K562 (cell line): ENCODE data around the gene TLR8. TPM values are rescaled to one million over a fixed set of nuclear protein-coding genes. Genes with fewer than 3 reads are reported as not detected.

Experiments used
- CHD7 ChIP-seq: fragments of 200-600 bp; sonication (generic); IDR thresholded peaks from one replicate; pipeline ENCODE4 v1.6.1; 2012; ENCODE audit warnings: mild to moderate bottlenecking, low read depth, low read length, inconsistent platforms
- ETV5 ChIP-seq: sonication (generic); formaldehyde crosslinking; IDR thresholded peaks from 2 replicates; pipeline ENCODE4 v1.4.0; 2020; ENCODE audit warnings: low read depth, mild to moderate bottlenecking, missing genetic modification reagents
- ETV6 ChIP-seq, 3 experiments: fragments of 150-350 bp in 1 of 3; sonication (generic) in 1 of 3; formaldehyde crosslinking in 1 of 3; IDR thresholded peaks; 2 replicates each; pipeline versions ENCODE4 v1.6.1 to v1.8.0; 2014 to 2022; ENCODE audit warnings: borderline replicate concordance in 2 of 3, low read depth in 2 of 3, antibody characterized with exemption in 1 of 3, low read length in 1 of 3, mild to moderate bottlenecking in 1 of 3, missing genetic modification reagents in 1 of 3
- GTF2F1 ChIP-seq: IDR thresholded peaks from 2 replicates; pipeline ENCODE4 v1.6.1; 2011; ENCODE audit warnings: low read depth, low read length, improper control_type of control experiment
- GTF3C2 ChIP-seq: IDR thresholded peaks from 3 replicates; pipeline ENCODE4 v1.6.1; 2011; ENCODE audit warnings: borderline replicate concordance, mild to moderate bottlenecking, moderate library complexity; ENCODE audit not compliant: insufficient read length; ENCODE audit errors: extremely low read depth
- HMBOX1 ChIP-seq: sonication (generic); IDR thresholded peaks from 2 replicates; pipeline ENCODE4 v1.6.1; 2016
- POLR2G ChIP-seq: fragments of 200-400 bp; formaldehyde crosslinking; IDR thresholded peaks from 2 replicates; pipeline ENCODE4 v1.6.1; 2017; ENCODE audit warnings: low read depth, mild to moderate bottlenecking, antibody characterized with exemption, low read length, moderate library complexity
- SRSF3 ChIP-seq: fragments of 200-400 bp; formaldehyde crosslinking; IDR thresholded peaks from 2 replicates; pipeline ENCODE4 v1.6.1; 2016; ENCODE audit warnings: mild to moderate bottlenecking, low read length, moderate library complexity; ENCODE audit not compliant: insufficient read depth
- USF1 ChIP-seq: sonication (generic); formaldehyde crosslinking; IDR thresholded peaks from 2 replicates; pipeline ENCODE4 v1.9.0; 2022; ENCODE audit warnings: mild to moderate bottlenecking, missing genetic modification reagents
- polyA plus RNA-seq, 8 experiments: library from polyadenylated mRNA; depleted of rRNA in 4 of 8; stranded (reverse) in 5 of 8; unstranded in 3 of 8; fragments of >200 nt; fragmentation: Nextera tagmentation in 2 of 8; fragmentation: Illumina TruSeq in 1 of 8; extraction: Ambion mirVana in 2 of 8; extraction: Trizol in 1 of 8; gene quantifications; 2 replicates each; pipeline versions ENCODE4 v1.2.1 to v1.2.3, GENCODE V29; 2011 to 2014; ENCODE audit warnings: inconsistent platforms in 1 of 8, missing spikeins in 1 of 8
- total RNA-seq, 7 experiments: library from RNA; depleted of rRNA in 6 of 7; stranded (reverse); fragments of >200 nt in 6 of 7; fragmentation: Illumina TruSeq in 2 of 7; extraction: Trizol in 2 of 7; gene quantifications; 2 replicates each; pipeline versions ENCODE4 v1.2.1 to v1.2.3, GENCODE V29; 2011 to 2021; ENCODE audit warnings: low replicate concordance in 1 of 7

TLR8 gene
- total and polyA plus RNA-seq, 9 of the 15 experiments (the other 6 are each of a cell fraction or from before 2014, with no cell fraction given): not detected

- TF ChIP-seq CHD7 (no peak), POLR2G (0 out of 2 replicates have a peak, but pooled peaks have one; percentile 7), GTF2F1 (no peak), ETV5 (CRISPR knock-in tag) (no peak), HMBOX1 (no peak), SRSF3 (no peak), ETV6 (IDR thresholded peaks at IDR 0.05; ENCODE audit: borderline replicate concordance in 1 of 2, low read depth in 2 of 2, low read length in 1 of 2) (no peak), ETV6 (CRISPR knock-in tag; IDR thresholded peaks at IDR 0.05; ENCODE audit: borderline replicate concordance) (no peak), GTF3C2 (no peak), USF1 (CRISPR knock-in tag) (peak; percentile 41; the same call in 1 of the 2 replicates)
Observed at GRCh38 chrX:12965131-12965940, 58.9 kb downstream of the TLR8 start (continued).
